ENCODE measurements around the gene PRDM2.
"Not testable (repeated sequence)": the region's sequence is repeated elsewhere in the genome, so short reads cannot be mapped to it uniquely, and the experiment has no call there.

The PRDM2 gene, protein sequence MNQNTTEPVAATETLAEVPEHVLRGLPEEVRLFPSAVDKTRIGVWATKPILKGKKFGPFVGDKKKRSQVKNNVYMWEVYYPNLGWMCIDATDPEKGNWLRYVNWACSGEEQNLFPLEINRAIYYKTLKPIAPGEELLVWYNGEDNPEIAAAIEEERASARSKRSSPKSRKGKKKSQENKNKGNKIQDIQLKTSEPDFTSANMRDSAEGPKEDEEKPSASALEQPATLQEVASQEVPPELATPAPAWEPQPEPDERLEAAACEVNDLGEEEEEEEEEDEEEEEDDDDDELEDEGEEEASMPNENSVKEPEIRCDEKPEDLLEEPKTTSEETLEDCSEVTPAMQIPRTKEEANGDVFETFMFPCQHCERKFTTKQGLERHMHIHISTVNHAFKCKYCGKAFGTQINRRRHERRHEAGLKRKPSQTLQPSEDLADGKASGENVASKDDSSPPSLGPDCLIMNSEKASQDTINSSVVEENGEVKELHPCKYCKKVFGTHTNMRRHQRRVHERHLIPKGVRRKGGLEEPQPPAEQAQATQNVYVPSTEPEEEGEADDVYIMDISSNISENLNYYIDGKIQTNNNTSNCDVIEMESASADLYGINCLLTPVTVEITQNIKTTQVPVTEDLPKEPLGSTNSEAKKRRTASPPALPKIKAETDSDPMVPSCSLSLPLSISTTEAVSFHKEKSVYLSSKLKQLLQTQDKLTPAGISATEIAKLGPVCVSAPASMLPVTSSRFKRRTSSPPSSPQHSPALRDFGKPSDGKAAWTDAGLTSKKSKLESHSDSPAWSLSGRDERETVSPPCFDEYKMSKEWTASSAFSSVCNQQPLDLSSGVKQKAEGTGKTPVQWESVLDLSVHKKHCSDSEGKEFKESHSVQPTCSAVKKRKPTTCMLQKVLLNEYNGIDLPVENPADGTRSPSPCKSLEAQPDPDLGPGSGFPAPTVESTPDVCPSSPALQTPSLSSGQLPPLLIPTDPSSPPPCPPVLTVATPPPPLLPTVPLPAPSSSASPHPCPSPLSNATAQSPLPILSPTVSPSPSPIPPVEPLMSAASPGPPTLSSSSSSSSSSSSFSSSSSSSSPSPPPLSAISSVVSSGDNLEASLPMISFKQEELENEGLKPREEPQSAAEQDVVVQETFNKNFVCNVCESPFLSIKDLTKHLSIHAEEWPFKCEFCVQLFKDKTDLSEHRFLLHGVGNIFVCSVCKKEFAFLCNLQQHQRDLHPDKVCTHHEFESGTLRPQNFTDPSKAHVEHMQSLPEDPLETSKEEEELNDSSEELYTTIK (N-terminal part only)

DNA sequence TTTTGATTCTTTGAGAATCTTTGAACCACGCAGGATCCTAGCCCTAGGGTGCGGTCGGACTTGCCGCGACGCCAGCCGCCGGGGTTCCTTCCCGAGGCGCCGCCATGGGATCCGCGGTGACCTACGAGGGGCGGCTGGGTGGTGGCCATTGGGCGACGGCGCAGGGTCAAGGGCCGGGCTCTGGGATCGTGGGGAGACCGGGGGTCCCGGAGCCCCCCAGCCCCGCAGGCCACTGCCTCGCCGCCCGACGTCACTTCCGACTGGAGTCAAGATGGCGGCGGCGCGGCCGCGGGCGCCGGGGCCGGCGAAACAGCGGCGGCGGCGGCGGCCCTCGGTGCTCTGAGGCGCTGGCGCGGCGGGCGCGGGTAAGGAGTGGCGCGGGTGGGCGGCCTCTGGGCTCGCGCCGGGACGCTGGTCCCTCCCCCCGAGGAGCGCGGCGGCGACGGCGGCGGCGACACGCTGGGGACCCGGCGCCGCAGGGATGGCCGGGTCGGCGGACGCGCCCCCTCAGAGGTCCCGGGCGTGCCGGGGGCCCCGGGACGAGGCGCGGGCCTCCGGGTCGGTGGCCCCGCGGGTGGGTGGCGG is at the start of gene PRDM2:
PRDM2 (plus strand) TSS at position 253 of the 585 bp plus-strand sequence. CDS start 15,418 bp downstream, outside the sequence.
- no peak for FAIRE-seq

DNA sequence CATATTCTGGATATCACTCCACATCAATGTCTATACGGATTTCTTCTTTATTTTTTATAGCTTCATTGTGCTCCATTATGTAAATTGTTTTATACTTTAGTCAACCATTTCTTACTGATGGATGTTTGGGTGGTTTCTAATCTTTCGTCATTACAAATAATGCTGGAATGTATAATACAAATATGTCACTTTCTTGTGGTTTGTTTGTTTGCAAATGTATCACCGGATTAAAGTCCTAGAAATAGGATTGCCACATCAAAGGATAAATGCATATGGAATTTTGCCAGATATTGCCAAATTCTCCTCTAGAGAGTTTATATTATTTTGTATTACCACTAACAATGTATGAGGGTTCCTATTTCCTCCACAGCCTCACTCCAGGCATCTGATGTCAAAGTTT is 48.7 kb upstream of the PRDM2 start:
- FAIRE-seq, result no peak

DNA sequence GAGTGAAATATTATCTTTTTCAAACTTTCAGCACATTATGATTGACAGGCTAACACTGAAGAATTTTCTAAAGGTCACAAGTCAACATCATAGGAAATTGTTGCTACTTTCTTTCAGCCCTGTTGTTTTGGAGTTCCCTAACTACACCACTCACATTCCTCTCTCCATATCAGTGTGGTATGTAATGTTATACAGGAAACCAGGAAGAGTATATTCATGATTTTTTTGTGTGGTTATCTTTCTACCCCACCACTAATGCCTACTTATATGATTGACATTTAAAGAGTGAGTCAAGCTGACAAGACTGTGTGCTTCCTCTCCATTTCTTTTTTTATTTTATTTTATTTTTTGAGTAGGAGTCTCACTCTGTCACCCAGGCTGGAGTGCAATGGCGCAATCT is 47.8 kb upstream of the PRDM2 start:
- no peak for FAIRE-seq

DNA sequence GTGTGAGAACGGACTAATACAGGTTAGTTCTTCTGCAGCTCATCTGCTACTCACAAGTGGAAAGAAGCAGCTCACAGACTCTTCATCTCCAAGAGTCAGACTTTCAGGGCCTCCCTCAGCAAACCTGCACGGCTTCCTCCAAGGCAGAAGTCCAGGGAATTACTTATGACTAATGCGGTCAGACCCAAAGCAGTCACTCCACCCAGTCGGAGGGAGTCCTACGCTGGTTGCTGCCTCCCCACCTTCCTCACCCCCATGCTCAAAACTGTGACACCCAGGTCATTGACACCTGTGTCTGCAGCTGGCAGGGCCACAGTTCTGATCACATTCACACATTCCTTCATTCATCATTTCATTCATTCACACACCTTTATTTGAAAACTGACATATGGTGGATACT is 38.4 kb upstream of the PRDM2 start:
- no peak for FAIRE-seq

DNA sequence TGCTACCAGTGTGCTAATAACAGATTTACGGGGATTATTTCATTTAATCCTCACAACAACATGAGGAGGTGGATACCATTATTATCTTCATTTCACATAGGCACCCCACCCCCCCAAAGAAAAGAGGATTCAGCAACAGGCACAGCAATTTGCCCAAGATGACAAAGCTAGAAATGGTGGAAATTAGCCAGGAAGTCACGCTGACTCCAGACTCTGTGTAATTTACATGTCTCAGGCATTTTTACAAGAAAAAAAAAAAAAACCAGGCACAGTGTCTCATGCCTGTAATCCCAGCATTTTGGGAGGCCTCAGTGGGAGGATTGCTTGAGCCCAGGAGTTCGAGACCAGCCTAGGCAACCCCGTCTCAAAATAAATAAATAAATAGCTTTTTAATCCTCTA is 37.5 kb upstream of the PRDM2 start:
- peak; percentile 70 for FAIRE-seq

DNA sequence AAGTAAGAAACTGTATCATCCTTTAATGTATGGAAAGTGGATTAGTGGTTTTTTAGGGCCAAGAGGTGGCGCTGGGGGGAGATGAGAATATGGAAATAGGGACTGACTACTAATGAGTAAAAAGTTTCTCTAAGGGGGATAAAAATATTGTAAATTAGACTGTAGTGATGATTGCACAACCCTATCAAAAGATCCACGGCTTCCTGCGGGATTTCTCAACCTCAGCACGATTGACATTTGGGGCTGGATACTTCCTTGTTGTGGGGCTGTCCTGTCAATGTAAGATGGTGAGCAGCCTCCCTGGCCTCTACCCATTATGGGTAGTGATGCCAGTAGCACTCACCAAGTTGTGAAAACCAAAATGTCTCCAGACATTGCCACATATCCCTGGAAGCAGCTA is 36.0 kb upstream of the PRDM2 start:
- no peak for FAIRE-seq

DNA sequence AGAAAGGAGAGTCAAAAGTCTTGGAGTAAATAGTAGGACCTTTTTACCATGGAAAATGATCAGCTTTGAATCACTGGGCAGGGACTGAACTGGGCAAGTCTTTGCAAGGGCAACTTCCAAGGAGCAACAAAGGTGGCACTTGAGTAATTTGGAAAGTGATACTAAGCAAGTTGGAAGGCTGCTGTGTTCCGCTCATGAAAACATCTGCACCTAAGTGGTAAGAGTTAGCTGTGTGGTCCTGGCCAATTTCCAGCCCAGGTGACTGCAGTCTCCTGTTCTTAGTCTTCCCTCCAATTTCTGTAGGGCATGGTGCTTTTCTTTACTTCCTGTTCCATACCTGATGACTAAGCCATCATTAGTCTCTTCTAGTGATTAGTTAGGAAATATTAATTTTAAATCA is 35.5 kb upstream of the PRDM2 start:
- FAIRE-seq, result no peak

DNA sequence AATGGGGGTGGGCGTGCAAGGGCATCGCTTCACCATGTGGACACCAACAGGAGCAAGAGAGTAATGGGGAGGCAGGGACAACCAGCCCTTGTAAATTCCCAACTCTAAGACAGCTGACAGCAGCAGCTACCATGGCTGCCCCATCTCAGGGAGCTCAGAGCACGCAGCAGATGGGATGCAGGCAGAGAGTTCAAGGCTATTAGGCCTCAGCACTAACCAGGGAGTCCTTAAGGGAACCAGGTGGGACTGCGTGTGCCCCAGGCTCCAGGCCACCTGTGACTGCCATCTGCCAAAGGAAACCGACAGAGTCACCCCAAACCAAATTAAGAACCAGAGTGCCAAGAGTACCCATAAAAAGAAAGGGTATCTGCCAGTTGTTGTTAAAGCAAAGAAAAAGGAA is 33.7 kb upstream of the PRDM2 start:
- FAIRE-seq, result no peak

DNA sequence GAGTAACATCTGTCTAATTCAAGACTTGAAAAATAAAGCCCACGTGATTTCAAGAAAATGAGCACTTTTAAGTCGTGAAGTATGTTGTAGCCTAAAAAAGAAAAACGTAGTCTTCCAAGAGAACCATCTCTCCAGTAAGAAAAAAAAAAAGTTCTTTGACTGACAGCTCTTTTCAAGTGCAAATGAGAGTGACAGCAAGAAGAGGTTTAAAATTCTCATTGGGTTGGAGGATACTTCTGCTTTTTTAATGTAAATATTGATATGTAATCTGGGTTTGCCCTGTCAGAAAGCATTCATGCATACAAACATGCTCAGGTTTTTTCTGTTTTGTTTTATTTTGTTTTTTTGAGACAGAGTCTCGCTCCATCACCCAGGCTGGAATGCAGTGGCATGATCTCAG is 32.3 kb upstream of the PRDM2 start:
- FAIRE-seq, result no peak

DNA sequence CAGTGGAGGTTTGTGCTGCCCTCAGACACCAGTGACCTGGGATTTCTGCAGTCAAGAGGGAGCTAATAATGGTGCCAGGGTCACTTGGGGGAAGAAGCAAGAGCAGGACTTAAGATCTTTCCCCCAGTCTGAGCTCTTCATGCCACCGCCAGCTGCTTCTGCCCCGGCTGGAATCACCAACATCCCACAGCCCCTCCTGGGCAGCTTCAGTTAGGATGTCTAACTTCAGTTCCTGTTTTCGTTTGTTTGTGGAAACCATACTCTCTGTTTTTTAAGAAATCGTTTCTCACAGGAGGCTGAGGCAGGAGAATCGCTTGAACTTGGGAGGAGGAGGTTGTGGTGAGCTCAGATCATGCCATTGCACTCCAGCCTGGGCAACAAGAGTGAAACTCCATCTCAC is 25.6 kb upstream of the PRDM2 start:
- FAIRE-seq, result no peak

DNA sequence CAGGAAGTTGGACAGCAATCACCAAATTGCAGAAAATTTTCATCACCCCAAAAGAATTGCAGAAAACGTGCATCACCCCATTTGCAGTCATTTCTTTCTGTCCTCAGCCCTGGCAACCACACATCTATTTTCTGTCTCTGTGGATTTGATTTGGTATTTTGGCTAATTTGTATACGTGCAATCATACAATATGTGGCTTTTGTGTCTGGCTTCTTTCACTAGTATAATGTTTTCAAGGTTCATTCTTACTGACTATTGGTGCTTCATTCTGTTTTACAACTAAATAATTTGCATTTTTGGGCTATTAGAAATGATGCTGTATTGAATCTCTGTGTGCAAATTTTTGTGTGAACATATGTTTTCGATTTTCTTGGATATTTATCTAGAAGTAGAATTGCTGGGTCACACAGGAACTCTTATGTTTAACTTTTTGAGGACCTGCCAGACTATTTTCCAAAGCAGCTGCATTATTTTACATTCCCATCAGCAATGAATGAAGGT is 24.8 kb upstream of the PRDM2 start:
- peak; percentile 65 for FAIRE-seq

DNA sequence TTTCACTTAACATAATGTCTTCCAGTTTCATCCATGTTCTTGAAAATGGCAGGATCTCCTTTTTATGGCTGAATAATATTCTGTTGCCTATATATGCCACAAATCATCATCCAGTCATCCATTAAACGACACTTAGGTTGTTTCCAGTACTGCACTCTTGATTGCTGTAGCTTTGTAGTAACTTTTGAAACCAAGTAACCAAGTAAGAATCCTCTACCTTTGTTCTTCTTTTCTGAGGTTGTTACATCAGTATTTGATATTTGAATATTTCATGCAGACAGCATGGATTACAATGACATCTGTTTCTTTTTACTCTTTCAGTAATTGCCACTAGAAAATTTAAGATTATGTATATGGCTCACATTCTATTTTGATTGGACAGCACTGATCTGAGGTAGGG is 22.1 kb upstream of the PRDM2 start:
- FAIRE-seq, result no peak

DNA sequence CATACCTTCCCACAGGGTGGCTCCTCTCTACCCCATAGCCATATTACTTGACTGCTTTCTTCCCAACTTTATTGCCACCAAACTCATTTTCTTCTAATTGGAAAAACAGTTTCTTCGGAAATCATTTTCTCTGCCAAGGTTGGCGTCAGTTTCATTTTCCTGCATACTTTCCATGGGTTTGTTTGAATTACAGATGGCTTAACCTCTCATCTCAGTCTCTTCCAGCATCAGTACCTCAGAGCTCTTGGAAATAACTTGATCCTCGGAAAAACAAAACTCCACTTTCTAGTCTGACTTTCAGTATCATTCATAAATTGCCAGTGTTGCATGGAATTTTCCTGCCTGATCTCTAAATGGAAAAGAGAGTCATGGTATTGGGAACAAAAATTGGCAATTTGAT is 20.3 kb upstream of the PRDM2 start:
- FAIRE-seq, result no peak

DNA sequence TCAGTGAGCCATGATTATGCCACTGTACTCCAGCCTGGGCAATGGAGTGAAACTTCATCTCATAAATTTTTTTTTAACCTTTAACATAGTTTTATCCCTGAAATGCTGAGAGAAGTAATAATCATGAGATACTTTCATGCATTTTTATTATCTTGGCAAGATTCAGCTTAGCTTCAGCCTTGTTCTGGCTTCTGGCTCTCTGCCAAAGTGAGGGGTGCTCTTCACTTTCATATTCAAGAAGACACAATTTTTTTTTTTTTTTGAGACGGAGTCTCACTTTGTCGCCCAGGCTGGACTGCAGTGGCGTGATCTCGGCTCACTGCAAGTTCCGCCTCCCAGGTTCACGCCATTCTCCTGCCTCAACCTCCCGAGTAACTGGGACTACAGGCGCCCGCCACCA is 19.4 kb upstream of the PRDM2 start:
- FAIRE-seq, result not testable (repeated sequence)

DNA sequence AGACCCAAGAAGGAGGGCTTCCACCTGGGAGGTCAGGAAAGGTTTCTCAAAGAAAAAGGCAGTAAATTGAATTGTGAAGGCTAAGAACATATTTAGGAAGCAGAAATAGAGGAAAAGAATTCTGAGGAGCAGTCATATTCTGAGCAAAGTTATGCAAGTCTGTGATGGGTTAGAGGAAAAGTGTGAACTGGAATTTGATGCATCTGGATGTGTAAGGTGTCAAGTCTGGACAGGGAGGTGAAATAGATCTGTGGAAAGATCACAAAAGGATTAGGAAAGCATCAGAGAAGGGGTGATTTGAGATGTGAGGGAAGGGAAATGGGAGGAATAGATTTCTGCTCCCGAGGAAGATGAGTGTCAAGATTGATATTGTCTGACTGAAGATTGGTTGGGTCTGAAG is 18.1 kb upstream of the PRDM2 start:
- no peak for FAIRE-seq

DNA sequence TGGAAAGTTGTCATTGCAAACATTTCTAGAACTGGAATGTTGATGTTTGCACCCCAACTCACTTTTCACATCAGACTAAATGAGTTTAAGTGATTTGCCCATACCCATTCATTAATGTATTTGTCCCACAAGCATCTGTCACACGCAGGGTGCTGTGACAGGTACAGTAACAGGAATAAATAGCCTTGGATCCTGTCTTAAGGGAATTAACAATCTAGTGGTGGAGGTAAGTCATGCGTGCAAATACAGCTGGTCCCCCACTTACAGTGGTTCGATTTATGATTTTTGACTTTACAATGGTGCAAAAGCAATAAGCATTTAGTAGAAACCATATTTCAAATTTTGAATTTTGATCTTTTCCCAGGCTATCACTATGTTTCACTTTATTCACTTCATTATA is 17.5 kb upstream of the PRDM2 start:
- FAIRE-seq, result no peak

DNA sequence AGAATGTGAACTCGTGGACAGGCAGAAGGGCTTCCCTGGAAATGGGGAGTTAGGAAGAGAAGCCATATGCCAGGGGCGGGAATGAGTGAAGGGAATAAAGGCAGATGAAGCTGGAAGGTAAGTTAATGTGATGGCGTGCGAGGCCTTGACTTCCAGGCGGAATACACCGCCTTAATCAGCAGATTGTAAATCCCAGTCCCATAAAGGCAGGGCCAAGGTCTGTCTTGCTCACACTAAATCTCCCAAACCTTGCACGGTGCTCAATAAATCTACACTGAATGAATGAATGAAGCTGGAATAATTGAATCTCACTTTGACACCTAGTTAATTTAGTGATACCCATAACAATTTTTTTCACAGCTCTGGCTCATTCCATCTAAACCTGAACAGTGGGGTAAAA is 16.8 kb upstream of the PRDM2 start:
- FAIRE-seq, result no peak

DNA sequence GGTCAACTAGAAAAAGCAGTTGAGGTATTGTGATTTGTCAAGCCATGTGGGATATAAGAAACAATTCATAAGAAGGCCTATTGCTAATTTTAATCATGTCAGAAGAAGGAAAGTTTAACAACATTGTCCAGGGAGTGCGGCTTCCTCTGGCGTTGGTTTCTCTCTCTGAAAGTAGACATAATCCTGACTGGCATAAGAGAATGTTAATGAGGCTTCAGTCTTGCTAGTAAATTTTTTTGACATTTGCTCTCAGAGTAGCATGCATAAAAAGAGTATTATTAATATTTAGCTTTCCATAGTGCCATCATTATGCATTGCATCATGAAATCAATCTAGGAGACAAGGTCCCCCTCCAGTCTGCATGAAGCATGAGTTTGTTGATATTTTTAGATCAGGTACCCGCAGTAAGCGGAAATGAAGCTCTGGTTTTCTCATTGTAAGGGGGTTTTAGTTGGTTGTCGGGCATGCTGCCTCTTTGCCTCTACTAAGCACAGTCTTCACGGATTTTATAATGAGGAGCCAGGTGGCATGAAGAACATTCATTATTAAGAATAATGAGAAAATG is 12.8 kb upstream of the PRDM2 start:
- FAIRE-seq, result no peak

DNA sequence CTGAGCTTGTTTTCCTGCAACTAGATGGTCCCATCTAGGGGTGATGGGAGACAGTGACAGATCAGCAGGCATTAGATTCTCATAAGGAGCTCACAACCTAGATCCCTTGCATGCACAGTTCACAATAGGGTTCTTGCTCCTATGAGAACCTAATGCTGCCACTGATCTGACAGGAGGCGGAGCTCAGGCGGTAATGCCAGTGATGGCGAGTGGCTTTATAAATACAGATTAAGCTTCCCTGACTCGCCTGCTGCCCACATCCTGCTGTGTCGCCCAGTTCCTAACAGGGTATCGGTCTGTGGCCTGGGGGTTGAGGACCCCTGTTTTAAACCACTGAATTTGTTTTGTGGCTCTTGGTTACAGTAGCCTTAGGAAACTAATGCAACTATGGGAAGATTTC is 6.9 kb upstream of the PRDM2 start:
- not testable (repeated sequence) for FAIRE-seq

DNA sequence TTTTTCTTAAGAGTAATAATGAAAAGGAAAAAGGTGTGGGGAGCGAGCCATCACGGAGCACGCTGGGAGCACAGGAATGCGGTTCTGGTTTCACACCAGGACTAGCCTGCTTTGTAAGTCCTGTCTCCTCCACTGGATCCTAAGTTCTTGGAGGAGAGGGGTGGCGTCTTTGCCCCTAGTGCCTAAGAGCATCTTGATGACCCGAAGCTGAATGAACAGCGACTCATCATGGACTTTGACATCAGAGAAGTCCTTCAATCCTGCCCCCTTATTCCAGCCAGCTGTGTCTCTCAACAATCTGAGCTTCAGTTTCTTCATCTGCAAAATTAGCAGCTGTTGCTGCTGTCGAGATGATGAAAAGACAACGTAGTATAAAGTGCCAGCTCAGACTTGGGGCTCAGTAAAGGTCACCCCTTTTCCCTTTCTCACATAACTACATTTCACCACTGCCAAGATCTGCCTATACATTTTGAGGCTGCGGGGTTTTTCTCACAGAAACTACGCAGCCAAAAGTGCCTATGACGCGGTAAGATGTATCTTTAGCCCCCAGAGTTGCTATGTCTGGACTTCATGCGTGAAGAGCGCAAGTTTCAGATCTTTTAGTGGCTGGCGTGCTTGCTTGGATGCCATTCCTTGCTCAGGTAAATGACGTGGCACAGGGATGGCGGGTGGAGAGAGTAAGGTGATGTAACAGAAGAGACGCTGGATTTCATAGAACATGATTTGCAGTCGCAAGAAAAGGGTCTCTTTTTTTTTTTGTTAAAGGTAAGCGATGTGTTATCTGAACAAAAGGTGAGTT is 4.9 kb upstream of the PRDM2 start:
- FAIRE-seq, result no peak

DNA sequence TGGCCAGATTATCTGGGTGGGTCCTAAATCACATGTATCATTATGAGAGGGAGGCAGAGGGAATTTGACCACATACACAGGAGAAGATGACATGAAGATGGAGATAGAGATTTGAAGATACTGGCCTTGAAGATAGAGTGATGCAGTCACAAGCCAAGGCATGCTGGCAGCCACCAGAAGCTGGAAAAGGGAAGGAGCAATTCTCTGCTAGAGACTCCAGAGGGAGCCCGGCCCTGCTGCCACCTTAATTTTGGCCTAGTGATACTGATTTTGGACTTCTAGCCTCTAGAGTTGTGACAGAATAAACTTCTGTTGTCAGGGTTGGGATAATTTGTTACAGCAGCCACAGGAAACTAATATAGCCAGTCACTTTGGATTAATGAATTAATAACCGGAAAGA is 2.2 kb upstream of the PRDM2 start:
- FAIRE-seq, result no peak

Data from endometrium (tissue), 2 donors.